Keratinocyte (primary cell): Measurements from ENCODE around the gene VPS41. TPM values are rescaled to one million over a fixed set of nuclear protein-coding genes. Genes with fewer than 3 reads are reported as not detected.
A peak's percentile ranks its signal among the peaks of the same experiment; 100 is the strongest.

Source experiments
- DNase-seq: peaks from one replicate; pipeline ENCODE4 v3.0.0-alpha.2; 2011; ENCODE audit warnings: low read depth, missing footprints, low spot score
- FAIRE-seq: peaks from 2 replicates; lab custom pipeline; 2011; peaks lifted over from hg19 to GRCh38; lab: Jason Lieb, UNC
- H2AFZ ChIP-seq: 2 replicates; pipeline ENCODE4 v1.6.0; 2012; ENCODE audit warnings: low read length, control low read depth, inconsistent platforms; ENCODE audit not compliant: control insufficient read depth
- H3K27ac ChIP-seq: 2 replicates; pipeline ENCODE4 v1.5.1; 2011; ENCODE audit warnings: low read length; ENCODE audit not compliant: control insufficient read depth, insufficient read depth
- H3K27me3 ChIP-seq: 3 replicates; pipeline ENCODE4 v1.6.0; 2011; ENCODE audit warnings: low read length; ENCODE audit not compliant: control insufficient read depth, insufficient read depth; ENCODE audit errors: extremely low read depth
- H3K36me3 ChIP-seq, 2 experiments: 2 replicates in 1 of 2; 3 replicates in 1 of 2; pipeline ENCODE4 v1.5.1; 2011; ENCODE audit warnings: low read length in 2 of 2, mild to moderate bottlenecking in 1 of 2; ENCODE audit not compliant: control insufficient read depth in 2 of 2, insufficient read depth in 2 of 2; ENCODE audit errors: extremely low read depth in 1 of 2
- H3K4me1 ChIP-seq: 3 replicates; pipeline ENCODE4 v1.5.1; 2011; ENCODE audit warnings: low read length; ENCODE audit not compliant: control insufficient read depth, insufficient read depth; ENCODE audit errors: extremely low read depth
- H3K4me2 ChIP-seq: 3 replicates; pipeline ENCODE4 v1.6.0; 2011; ENCODE audit warnings: low read depth, low read length; ENCODE audit not compliant: control insufficient read depth, insufficient read depth; ENCODE audit errors: extremely low read depth
- H3K4me3 ChIP-seq, 3 experiments: fragments of 200-600 bp in 1 of 3; sonication (generic) in 1 of 3; 2 replicates in 2 of 3; 3 replicates in 1 of 3; pipeline ENCODE4 v1.5.1; 2011 to 2016; ENCODE audit warnings: low read length in 3 of 3, mild to moderate bottlenecking in 3 of 3, control low read depth in 2 of 3, inconsistent platforms in 1 of 3, low read depth in 1 of 3, mixed read lengths in 1 of 3, mixed run types in 1 of 3, moderate library complexity in 1 of 3; ENCODE audit not compliant: control insufficient read depth in 2 of 3, insufficient read depth in 2 of 3; ENCODE audit errors: extremely low read depth in 1 of 3
- H3K79me2 ChIP-seq: 2 replicates; pipeline ENCODE4 v1.6.0; 2012; ENCODE audit warnings: low read length; ENCODE audit not compliant: control insufficient read depth, insufficient read depth
- H3K9ac ChIP-seq: 3 replicates; pipeline ENCODE4 v1.6.0; 2011; ENCODE audit warnings: low read length; ENCODE audit not compliant: control insufficient read depth, insufficient read depth; ENCODE audit errors: extremely low read depth
- H3K9me1 ChIP-seq: 3 replicates; pipeline ENCODE4 v1.6.0; 2011; ENCODE audit warnings: low read length; ENCODE audit not compliant: control insufficient read depth, insufficient read depth; ENCODE audit errors: extremely low read depth
- H3K9me3 ChIP-seq: 2 replicates; pipeline ENCODE4 v1.5.1; 2012; ENCODE audit warnings: low read depth, low read length; ENCODE audit not compliant: control insufficient read depth
- H4K20me1 ChIP-seq: 3 replicates; pipeline ENCODE4 v1.6.0; 2011; ENCODE audit warnings: low read length; ENCODE audit not compliant: control insufficient read depth, insufficient read depth; ENCODE audit errors: extremely low read depth
- EZH2 ChIP-seq: IDR thresholded peaks from one replicate; pipeline ENCODE4 v1.6.1; 2012; ENCODE audit warnings: inconsistent platforms, mild to moderate bottlenecking, low read length, moderate library complexity
- dilution Hi-C: fragments of 300-500 bp; cut with MboI; formaldehyde crosslinking; loops from one replicate; pipeline ENCODE4 v1.7.0; 2020; ENCODE audit warnings: low sequenced_read_pairs; ENCODE audit not compliant: extremely low pct_ligation_motif_present
- polyA plus RNA-seq, 5 experiments: library from polyadenylated mRNA; depleted of rRNA in 3 of 5; stranded (reverse) in 3 of 5; stranded (forward) in 1 of 5; unstranded in 1 of 5; fragments of >200 nt; gene quantifications; 1 replicate in 1 of 5; 2 replicates in 3 of 5; 3 replicates in 1 of 5; pipeline versions ENCODE4 v1.2.1 to v1.2.3, GENCODE V29; 2011 to 2012; ENCODE audit warnings: missing spikeins in 2 of 5, low read depth in 1 of 5, low replicate concordance in 1 of 5
- TF ChIP-seq, protein P1 (sequence below), 3 experiments: IDR thresholded peaks in 1 of 3; conservative IDR thresholded peaks in 1 of 3; optimal IDR thresholded peaks in 1 of 3; 2 replicates in 2 of 3; 3 replicates in 1 of 3; pipeline versions ENCODE3 to v1.5.1; 2011; ENCODE audit warnings: low read length in 3 of 3, mild to moderate bottlenecking in 3 of 3, moderate library complexity in 2 of 3, control low read depth in 1 of 3, inconsistent platforms in 1 of 3; ENCODE audit not compliant: insufficient read depth in 2 of 3; ENCODE audit errors: extremely low read depth in 1 of 3

The VPS41 gene
- polyA plus RNA-seq, 1 donor (not counting 4 experiments of a cell fraction or from before 2014, with no cell fraction given) = 38.1 TPM

DNA sequence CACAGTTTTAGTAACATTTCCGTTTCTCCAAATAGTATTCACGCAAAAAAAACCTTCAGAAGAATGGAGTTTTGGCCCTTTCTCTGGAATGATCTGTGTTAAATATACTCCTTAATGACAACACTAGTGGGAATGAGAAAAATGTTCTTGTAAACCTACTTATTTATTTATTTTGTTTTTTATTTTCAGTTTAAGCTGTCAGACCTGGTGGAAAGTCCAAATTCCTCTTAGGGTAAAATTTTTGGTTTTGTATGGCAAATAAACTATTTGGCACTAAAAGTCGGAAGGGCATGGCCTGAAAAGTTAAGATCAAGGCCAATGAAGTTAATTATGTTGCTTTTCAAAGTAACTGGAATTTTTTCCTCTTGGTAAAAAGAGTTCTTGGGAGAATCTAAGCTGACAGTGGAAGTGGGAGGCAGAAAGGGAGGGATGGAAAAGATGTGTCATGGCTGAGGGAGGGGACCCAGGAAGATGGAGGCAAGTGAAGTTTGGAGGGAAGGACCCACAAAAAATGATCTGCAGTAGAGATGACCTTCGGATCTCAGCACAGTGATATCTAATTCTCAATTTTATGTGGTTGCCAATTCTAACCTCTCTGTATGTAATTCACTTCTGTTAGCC, 33.5 kb upstream of the VPS41 start:
- H3K79me2 ChIP-seq = no peaks in the 10 kb centered on the region
- H3K4me2 ChIP-seq = no peak overlapping the region
- H3K4me1 ChIP-seq = no peaks in the 10 kb centered on the region
- no peaks in the 10 kb centered on the region for H4K20me1 ChIP-seq
- no peak for FAIRE-seq
- H3K4me3 ChIP-seq = no peak overlapping the region
- H3K9me1 ChIP-seq = no peaks in the 10 kb centered on the region
- H3K36me3 ChIP-seq = no peaks in the 10 kb centered on the region
- H3K27ac ChIP-seq = no peak overlapping the region
- H3K9me3 ChIP-seq = no peaks in the 10 kb centered on the region
- peaks cover 3% of the 10 kb centered on the region for H3K27me3 ChIP-seq
- no peak for TF ChIP-seq EZH2
- TF ChIP-seq, protein P1, sequence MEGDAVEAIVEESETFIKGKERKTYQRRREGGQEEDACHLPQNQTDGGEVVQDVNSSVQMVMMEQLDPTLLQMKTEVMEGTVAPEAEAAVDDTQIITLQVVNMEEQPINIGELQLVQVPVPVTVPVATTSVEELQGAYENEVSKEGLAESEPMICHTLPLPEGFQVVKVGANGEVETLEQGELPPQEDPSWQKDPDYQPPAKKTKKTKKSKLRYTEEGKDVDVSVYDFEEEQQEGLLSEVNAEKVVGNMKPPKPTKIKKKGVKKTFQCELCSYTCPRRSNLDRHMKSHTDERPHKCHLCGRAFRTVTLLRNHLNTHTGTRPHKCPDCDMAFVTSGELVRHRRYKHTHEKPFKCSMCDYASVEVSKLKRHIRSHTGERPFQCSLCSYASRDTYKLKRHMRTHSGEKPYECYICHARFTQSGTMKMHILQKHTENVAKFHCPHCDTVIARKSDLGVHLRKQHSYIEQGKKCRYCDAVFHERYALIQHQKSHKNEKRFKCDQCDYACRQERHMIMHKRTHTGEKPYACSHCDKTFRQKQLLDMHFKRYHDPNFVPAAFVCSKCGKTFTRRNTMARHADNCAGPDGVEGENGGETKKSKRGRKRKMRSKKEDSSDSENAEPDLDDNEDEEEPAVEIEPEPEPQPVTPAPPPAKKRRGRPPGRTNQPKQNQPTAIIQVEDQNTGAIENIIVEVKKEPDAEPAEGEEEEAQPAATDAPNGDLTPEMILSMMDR (optimal IDR thresholded peaks at IDR 0.05 in 1 of 3, IDR thresholded peaks at IDR 0.05 in 1 of 3, conservative IDR thresholded peaks at IDR 0.05 in 1 of 3; ENCODE audit: extremely low read depth in 1 of 3, insufficient read depth in 2 of 3, low read length in 3 of 3) = no peak
- dilution Hi-C loops = no loop called here
- no peak overlapping the region for H3K9ac ChIP-seq
- no peak overlapping the region for H2AFZ ChIP-seq
- no peak for DNase-seq

GRCh38 chr7:38940774-38941173, 31.8 kb upstream of the VPS41 start:
- Histone ChIP-seq H3K9ac (no peak overlapping the region), H3K9me1 (no peaks in the 10 kb centered on the region), H3K27ac (no peak overlapping the region), H3K4me3 (no peak overlapping the region), H2AFZ (no peak overlapping the region), H3K4me1 (no peaks in the 10 kb centered on the region), H3K36me3 (no peaks in the 10 kb centered on the region), H3K27me3 (no peaks in the 10 kb centered on the region), H3K9me3 (no peaks in the 10 kb centered on the region), H3K4me2 (no peak overlapping the region), H3K79me2 (no peaks in the 10 kb centered on the region), H4K20me1 (no peaks in the 10 kb centered on the region)
- TF ChIP-seq EZH2 = no peak
- TF ChIP-seq, protein P1 (optimal IDR thresholded peaks at IDR 0.05 in 1 of 3, IDR thresholded peaks at IDR 0.05 in 1 of 3, conservative IDR thresholded peaks at IDR 0.05 in 1 of 3; ENCODE audit: extremely low read depth in 1 of 3, insufficient read depth in 2 of 3, low read length in 3 of 3) = no peak
- DNase-seq = peak; percentile 9
- dilution Hi-C loops = no loop called here
- no peak for FAIRE-seq
